ENCODE data around the gene PSAP. TPM values are rescaled to one million over a fixed set of nuclear protein-coding genes. Genes with fewer than 3 reads are reported as not detected.

PSAP gene
- total RNA-seq, 4 donors from 2014 or later, result 425 to 693 (median 495) TPM

DNA sequence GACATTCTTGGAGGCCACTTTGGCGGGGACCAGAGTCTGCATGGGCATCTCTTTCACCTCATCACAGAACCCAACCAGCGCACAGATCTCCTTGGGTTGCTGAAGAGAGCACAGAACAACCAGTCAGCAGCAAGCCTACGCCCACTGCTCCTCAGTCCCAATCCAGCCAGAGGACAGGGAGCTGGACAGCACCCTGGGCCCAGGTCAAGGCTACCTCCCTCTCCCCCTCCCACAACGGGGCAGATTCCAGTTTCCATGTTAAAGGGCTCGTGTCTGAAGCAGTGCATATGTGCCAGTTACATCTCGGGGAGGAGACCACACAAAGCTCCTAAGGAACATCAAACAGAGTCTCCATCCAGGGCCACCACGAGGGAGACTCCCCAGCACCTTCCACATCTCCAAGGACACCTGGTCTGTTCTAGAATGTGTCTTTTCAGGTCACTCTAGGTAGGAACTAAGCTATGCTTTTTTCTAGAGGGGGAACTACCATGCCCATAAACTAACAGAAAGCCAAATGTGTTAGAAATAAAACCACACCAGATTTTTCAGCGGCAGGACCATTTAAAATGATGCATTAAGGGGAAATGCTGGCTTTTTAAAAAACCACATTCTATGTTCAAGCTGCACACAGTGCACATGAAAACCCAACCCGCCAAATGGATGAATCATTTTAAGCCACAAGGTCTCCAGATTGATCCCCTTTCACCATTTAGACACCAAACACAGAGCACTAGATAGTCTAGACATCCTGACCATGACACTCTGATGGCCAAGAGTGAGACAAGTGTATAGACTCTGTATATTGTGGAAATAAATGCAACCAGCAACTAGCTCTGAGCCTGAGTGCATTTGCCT is 28.9 kb downstream of the PSAP start:
- TF ChIP-seq, protein P1, sequence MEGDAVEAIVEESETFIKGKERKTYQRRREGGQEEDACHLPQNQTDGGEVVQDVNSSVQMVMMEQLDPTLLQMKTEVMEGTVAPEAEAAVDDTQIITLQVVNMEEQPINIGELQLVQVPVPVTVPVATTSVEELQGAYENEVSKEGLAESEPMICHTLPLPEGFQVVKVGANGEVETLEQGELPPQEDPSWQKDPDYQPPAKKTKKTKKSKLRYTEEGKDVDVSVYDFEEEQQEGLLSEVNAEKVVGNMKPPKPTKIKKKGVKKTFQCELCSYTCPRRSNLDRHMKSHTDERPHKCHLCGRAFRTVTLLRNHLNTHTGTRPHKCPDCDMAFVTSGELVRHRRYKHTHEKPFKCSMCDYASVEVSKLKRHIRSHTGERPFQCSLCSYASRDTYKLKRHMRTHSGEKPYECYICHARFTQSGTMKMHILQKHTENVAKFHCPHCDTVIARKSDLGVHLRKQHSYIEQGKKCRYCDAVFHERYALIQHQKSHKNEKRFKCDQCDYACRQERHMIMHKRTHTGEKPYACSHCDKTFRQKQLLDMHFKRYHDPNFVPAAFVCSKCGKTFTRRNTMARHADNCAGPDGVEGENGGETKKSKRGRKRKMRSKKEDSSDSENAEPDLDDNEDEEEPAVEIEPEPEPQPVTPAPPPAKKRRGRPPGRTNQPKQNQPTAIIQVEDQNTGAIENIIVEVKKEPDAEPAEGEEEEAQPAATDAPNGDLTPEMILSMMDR (IDR thresholded peaks at IDR 0.05), result no peak
- no peak for TF ChIP-seq POLR2A (IDR thresholded peaks at IDR 0.05)
- no peak for DNase-seq (ENCODE audit: low spot score in 2 of 2)
- no peak overlapping the region for H3K4me3 ChIP-seq (ENCODE audit: low read depth, poor library complexity, severe bottlenecking)
- 80 to 81% methylated on average over 9 of the region's 9 CpGs for WGBS, 2 donors
- intact Hi-C loops (cut with DNase I; ENCODE audit: low total_unique reads), result no loop called here

DNA sequence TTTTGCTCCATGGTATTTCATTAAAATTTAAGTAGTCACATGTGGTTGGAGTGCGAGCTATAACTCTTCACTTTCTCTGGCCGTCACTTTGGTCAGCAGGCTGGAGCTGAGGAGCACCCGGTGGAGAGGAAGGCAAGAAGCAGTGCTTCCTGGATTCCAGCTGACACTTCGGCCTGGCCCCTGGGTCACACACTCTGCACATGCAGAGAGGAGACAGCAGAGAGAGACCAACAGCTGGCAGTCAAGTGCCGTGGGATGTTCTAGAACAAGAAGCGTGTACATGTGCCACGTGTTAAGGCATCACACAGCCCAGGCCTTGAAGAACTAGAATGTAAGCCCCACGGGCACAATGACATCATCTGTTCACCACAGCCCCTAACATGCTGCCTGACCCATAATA is 30.1 kb downstream of the PSAP start:
- no peak for TF ChIP-seq POLR2A (IDR thresholded peaks at IDR 0.05)
- TF ChIP-seq, protein P1 (IDR thresholded peaks at IDR 0.05), result no peak
- no peak for DNase-seq (ENCODE audit: low spot score in 2 of 2)
- 72 to 88% methylated on average over 8 of the region's 8 CpGs for WGBS, 2 donors
- intact Hi-C loops (cut with DNase I; ENCODE audit: low total_unique reads), result no loop called here
- H3K4me3 ChIP-seq (ENCODE audit: low read depth, poor library complexity, severe bottlenecking), result no peak overlapping the region

DNA sequence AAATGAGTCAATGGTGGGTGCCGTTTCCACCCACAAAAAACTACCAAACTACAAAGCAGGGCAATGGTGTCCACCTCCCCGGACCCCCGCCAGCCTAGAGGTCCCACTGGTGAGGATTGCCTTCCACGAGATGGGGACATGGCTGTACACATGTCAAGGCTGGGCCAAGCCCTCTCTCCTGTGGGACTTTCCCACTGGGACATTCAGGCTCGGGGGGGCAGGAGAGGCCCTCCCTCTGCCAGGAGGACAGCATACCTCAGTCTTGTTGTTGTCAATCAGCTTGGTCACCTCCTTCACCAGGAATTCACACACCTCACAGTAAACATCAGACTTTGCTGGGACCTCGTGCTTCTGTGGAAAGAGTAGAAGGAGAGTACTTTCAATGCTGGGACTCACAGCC is 31.1 kb downstream of the PSAP start:
- no peak overlapping the region for H3K4me3 ChIP-seq (ENCODE audit: low read depth, poor library complexity, severe bottlenecking)
- WGBS, 2 donors, result 78 to 81% methylated on average over 6 of the region's 6 CpGs
- DNase-seq (ENCODE audit: low spot score in 2 of 2), result no peak
- intact Hi-C loops (cut with DNase I; ENCODE audit: low total_unique reads), result no loop called here
- TF ChIP-seq, protein P1 (IDR thresholded peaks at IDR 0.05), result no peak
- no peak for TF ChIP-seq POLR2A (IDR thresholded peaks at IDR 0.05)

DNA sequence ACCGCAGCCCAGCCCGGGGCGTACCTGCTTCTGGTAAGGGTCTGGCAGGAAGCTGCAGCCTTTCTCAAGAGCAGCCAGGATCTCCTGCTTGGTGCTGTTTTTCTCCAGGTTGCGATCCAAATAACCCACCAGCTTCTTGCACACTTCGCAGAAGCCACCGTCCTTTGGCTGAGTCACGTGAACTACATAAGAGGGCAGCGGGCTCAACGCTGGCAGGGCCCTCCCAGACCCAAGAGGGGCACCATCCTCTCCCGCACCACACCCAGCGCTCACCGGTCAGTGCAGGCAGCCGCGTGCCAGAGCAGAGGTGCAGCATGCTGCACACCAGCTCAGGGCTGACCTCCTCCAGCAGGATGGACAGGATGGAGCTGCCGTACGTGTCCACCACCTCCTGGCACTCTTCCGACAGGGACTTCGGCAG is 31.6 kb downstream of the PSAP start:
- WGBS, 2 donors, result 86 to 93% methylated on average over 18 of the region's 18 CpGs
- DNase-seq (ENCODE audit: low spot score in 2 of 2), result no peak
- TF ChIP-seq, protein P1 (IDR thresholded peaks at IDR 0.05), result no peak
- TF ChIP-seq POLR2A (IDR thresholded peaks at IDR 0.05), result no peak
- intact Hi-C loops (cut with DNase I; ENCODE audit: low total_unique reads), result no loop called here
- H3K4me3 ChIP-seq (ENCODE audit: low read depth, poor library complexity, severe bottlenecking), result no peak overlapping the region

DNA sequence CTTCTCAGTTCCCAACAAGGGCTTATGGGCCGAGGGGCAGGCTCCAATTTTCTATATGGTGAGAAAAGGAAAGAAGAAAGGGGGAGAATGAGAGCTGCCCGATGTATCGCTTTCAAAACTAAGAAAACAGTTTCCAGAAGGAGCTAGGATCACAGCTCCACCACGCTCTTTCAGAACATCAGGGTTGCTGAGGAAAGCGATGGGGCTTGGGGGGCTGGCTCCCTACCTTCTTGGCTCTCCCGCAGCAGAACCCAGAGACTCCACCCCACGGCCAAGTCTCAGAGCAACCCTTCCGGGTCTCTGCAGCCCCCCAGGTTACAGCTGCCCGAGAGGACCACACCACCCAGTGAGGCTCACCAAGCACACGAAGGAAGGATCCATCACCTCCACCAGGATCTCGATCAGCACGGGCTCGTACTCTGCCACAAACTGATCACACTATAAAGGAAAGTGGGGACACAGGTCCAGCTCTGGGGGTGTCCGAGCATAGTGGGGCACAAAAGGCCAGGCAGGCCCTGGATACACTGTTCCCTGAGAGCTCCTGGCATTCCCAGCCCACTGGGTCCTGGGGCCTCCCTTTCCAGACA is 32.3 kb downstream of the PSAP start:
- intact Hi-C loops (cut with DNase I; ENCODE audit: low total_unique reads), result no loop called here
- TF ChIP-seq, protein P1 (IDR thresholded peaks at IDR 0.05), result no peak
- no peak for TF ChIP-seq POLR2A (IDR thresholded peaks at IDR 0.05)
- 84 to 92% methylated on average over 14 of the region's 14 CpGs for WGBS, 2 donors

More for the DNA sequence above, 32.3 kb downstream of the PSAP start:
- no peak for DNase-seq (ENCODE audit: low spot score in 2 of 2)
- H3K4me3 ChIP-seq (ENCODE audit: low read depth, poor library complexity, severe bottlenecking), result no peak overlapping the region
